Fibroblast of lung (primary cell): ENCODE results near the gene ITGBL1.
A peak's percentile ranks its signal among the peaks of the same experiment; 100 is the strongest.

Experiments used
- EZH2 ChIP-seq: IDR thresholded peaks from 2 replicates; pipeline ENCODE4 v1.5.1; 2012; ENCODE audit warnings: low read length, control low read depth, mild to moderate bottlenecking; ENCODE audit errors: missing control alignments
- TF ChIP-seq, protein P1 (sequence below), 2 donors: IDR thresholded peaks in 1 of 2; conservative IDR thresholded peaks in 1 of 2; 1 replicate in 1 of 2; 2 replicates in 1 of 2; pipeline ENCODE4 v1.5.1; 2011 to 2012; ENCODE audit warnings: low read length in 2 of 2, control low read depth in 1 of 2, inconsistent platforms in 1 of 2, low read depth in 1 of 2, mild to moderate bottlenecking in 1 of 2

DNA sequence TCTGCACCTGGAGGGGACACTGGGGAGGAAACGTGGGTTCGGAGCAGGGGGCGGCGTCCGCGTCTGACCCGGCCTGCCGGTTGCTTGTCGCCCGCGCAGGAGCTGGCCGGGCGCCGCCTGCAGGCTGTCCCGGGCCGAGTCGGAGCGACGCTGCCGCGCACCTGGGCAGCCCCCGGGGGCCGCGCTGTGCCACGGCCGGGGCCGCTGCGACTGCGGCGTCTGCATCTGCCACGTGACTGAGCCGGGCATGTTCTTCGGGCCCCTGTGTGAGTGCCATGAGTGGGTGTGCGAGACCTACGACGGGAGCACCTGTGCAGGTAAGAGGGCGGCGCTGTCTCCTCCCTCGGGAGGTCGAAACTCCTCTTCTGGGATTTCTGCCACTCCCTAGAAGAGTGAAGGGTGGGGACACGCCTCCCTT, 1.3 kb downstream of the ITGBL1 start:
- TF ChIP-seq, protein P1, sequence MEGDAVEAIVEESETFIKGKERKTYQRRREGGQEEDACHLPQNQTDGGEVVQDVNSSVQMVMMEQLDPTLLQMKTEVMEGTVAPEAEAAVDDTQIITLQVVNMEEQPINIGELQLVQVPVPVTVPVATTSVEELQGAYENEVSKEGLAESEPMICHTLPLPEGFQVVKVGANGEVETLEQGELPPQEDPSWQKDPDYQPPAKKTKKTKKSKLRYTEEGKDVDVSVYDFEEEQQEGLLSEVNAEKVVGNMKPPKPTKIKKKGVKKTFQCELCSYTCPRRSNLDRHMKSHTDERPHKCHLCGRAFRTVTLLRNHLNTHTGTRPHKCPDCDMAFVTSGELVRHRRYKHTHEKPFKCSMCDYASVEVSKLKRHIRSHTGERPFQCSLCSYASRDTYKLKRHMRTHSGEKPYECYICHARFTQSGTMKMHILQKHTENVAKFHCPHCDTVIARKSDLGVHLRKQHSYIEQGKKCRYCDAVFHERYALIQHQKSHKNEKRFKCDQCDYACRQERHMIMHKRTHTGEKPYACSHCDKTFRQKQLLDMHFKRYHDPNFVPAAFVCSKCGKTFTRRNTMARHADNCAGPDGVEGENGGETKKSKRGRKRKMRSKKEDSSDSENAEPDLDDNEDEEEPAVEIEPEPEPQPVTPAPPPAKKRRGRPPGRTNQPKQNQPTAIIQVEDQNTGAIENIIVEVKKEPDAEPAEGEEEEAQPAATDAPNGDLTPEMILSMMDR (conservative IDR thresholded peaks at IDR 0.05 in 1 of 2, IDR thresholded peaks at IDR 0.05 in 1 of 2; ENCODE audit: low read depth in 1 of 2, low read length in 2 of 2) = peak; percentile 5 to 26
- TF ChIP-seq EZH2 = no peak
